Stimulated activated CD8-positive, alpha-beta memory T cell treated with anti-CD3 and anti-CD28 coated beads, Interleukin-7, amount 100 ng/mL, for 24 hours (primary cell): Measurements from ENCODE around the gene ACTRT2.

ENCODE experiments used
- DNase-seq: peaks from one replicate; pipeline ENCODE4 v3.0.0-alpha.2; 2020; ENCODE audit warnings: low read depth

Gene ACTRT2

GRCh38 chr1:3069491-3070308 is 48.4 kb downstream of the ACTRT2 start:
- no peak for DNase-seq

GRCh38 chr1:3070309-3070643 is 49.0 kb downstream of the ACTRT2 start:
- no peak for DNase-seq

GRCh38 chr1:3070644-3071564 is 49.6 kb downstream of the ACTRT2 start:
- no peak for DNase-seq

- no peak for DNase-seq
Observed at GRCh38 chr1:3071565-3072390, 50.5 kb downstream of the ACTRT2 start.
